HG03196 (cell line): ENCODE results near the gene TERT.
"Not testable (repeated sequence)": the region's sequence is repeated elsewhere in the genome, so short reads cannot be mapped to it uniquely, and the experiment has no call there.

Experiments
- ATAC-seq: cut with Tn5 transposase; IDR thresholded peaks from one replicate; pipeline ENCODE4 v1.9.1; 2021; ENCODE audit not compliant: unreplicated experiment

TERT gene

DNA sequence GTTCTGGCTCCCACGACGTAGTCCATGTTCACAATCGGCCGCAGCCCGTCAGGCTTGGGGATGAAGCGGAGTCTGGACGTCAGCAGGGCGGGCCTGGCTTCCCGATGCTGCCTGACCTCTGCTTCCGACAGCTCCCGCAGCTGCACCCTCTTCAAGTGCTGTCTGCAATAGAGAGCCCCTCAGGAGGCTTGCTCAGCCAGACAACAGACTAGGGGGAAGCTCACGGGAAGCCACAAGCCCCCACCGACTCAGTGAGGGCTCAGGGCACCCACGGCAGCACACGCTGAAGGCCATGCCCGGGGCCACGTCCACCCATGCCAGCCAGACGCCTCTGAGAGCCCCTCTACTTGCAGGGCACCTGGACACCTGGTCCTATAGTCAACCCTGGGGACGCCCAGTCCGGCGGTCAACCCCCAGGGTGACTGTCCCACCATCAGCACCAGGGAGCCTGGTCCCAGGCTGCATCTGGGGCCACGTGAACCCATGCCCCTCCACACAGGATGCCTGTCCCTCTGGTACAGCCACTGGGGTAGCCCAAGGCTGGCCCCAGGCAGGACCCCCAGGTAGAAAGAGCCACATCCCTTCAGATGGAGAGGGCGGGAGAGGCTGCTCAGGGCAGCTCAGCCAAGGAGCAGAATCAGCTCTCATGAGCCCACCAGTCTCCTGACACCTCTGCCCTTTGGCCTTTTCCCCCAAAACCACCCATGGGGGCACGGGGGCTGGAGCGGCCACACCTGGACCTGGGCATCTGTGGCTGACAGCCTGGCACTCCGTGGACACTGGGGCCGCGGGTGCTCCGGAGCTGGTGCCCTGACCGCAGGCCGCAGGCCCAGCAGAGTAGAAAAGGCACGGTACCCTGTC is 14.5 kb downstream of the TERT start:
- ATAC-seq = no peak

DNA sequence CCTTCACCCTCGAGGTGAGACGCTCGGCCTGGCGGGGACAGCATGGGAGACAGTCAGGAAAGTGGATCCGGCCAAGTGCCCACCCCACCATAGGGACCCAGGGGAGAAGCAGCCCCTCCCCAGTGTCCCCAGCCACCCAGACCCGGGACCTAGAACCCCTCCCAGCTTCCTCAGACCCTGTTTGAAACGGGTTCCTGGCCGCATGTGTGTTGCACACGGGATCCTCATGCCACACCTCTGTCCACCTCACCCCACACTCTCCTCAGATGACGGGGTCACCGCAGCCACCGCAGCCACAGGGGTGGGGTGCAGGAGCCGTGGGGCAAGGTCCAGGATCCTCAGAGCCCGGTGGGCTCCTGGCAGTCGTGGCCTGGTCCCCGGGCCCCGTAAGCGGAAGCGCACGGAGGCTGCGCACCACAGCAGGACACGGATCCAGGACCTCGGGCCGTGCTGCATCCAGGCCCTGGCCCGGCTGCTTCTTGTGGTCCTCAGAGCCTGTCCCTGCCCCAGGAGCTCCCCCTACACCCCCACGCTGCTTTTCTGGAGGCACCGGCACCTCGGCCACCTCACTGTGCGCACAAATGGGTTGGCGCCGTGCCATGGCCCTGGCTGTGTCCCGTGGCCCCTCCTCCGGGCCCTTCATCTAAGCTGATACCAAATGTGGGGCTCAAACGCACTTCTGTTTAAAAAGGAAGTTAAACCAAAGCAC is 15.3 kb downstream of the TERT start:
- ATAC-seq = no peak

DNA sequence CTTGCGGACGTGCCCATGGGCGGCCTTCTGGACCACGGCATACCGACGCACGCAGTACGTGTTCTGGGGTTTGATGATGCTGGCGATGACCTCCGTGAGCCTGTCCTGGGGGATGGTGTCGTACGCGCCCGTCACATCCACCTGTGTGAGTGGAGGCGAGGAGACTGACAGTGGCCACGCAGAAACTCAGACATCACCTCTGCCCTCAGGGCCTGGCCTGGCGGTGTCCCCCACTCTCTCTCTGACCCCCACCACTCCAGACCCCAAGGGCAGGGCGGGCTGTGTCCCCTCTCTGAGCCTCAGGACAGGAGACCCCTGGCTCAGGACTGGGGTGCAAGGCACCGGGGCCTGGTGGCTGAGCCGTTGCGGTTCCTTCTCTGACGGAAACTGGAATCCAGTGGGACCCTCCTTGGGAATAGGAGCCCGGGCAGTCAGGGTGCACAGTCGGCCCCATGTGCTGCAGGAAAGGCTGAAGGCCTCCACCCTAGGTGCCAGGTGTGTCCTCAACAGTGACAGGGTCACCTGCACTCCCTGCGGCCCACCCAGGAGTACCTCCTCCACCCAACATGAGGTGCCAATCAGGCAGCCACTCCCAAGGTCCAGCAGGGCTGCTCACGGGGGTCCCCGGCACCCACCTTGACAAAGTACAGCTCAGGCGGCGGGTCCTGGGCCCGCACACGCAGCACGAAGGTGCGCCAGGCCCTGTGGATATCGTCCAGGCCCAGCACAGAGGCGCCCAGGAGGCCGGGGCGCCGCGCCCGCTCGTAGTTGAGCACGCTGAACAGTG is 16.0 kb downstream of the TERT start:
- ATAC-seq = no peak

DNA sequence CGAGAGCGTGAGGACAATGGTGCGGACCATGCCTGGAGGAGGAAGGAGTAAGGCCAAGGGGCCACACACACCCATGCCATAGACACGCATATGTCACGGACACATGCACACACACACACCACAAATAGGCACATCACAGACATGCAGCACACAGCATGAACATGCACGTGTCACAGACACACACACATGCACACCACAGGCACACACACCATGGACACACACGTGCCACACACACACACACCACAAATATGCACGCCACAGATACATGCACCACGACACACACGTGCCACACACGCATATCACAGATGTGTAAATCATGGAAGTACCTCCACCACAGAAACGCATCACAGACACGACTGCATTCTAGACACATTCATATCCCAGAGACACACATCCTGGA is 16.7 kb downstream of the TERT start:
- ATAC-seq = no peak

DNA sequence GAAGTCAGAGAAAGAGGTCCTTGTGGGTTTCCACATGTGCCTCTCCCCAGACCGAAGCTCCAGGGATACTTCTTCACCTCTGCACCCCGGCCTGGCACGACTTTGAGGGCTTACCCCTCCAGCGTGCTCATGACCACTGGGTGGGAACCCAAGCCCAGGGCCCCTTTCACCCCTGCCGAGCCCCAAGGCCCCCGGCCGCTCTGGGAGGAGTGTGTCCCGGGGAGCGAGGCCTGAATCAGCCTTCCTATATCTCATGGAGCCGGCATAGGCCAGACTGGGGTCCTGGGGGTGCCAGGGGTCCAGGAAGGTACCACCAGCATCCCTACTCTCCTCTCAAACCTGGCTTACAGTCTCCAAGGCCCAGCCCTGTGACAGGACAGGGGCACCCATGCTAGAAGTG is 17.1 kb downstream of the TERT start:
- ATAC-seq = no peak

DNA sequence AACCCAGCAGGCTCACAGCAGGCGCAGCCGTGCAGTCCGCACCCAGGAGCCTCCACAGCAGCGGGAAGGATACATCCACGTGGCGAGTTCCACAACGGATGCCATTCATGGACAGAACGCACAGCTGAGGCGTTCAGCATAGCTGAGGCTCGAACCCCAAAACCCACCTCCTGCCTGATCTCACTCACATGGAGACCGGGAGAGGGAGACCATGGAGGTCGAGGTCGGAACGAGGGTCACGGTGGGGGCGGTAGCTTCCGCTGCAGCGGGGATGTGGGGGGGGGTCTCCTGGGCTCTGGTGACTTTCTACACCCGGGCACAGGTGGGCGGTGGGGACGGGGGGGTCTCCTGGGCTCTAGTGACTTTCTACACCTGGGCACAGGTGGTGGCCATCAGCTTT is 17.5 kb downstream of the TERT start:
- ATAC-seq = no peak

DNA sequence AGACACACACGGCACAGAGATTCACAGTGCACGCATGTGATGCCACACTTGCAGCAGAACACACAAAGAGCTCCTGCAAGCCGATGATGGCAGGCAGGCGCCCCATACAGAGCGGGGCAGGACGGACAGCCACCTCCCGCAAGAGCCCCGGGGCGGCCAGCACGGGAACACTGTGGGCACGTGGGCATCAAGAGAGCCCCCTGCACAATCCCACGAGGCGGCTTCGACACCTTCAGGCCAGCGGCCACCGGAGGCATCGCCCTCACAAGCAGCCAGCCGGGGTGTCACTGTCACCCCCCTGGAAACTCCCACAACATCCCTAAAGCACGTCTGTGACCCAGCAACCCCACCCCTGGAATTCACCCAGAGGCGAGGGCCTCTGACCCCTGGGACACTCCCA is 17.9 kb downstream of the TERT start:
- no peak for ATAC-seq

DNA sequence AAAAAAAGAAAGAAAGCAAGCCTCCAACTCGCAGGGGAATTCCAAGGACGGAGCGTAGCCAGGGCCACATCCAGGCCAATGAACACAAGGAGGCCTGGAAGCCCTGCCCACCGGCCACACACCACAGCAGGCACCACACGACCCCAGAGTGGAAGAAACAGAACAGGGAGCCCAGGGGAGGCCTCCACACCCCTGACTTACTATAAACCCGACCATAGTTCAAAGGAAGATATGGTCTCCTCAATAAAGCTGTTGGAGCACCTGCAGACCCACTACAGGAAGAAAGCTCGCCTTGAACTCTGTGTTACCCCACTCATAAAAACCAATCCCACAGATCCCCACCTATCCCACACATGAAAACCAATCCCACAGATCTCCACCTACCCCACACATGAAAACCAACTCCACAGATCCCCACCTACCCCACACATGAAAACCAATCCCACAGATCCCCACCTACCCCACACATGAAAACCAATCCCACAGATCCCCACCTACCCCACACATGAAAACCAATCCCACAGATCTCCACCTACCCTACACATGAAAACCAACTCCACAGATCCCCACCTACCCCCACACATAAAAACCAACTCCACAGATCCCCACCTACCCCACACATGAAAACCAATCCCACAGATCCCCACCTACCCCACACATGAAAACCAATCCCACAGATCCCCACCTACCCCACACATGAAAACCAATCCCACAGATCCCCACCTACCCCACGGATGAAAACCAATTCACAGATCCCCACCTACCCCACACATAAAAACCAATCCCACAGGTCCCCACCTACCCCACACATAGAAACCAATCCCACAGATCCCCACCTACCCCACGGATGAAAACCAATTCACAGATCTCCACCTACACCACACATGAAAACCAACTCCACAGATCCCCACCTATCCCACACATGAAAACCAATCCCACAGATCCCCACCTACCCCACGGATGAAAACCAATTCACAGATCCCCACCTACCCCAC is 19.2 kb downstream of the TERT start:
- not testable (repeated sequence) for ATAC-seq

DNA sequence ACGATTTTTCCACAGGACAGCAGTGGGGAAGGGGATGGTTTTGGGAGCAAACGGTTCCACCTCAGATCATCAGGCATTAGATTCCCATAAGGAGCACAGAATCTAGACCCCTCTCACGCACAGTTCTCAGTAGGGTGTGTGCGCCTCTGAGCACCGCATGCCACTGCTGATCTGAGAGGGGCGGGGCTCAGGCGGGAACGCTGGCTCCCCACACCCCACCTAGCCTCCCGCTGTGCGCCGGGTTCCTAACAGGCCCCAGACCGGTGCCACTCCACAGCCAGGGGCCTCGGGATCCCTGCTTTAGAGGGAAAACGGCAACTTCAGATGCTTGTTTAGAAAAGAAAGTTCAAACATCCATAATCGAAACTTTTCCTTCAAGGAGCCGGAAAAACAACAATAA is 20.4 kb downstream of the TERT start:
- ATAC-seq = no peak

DNA sequence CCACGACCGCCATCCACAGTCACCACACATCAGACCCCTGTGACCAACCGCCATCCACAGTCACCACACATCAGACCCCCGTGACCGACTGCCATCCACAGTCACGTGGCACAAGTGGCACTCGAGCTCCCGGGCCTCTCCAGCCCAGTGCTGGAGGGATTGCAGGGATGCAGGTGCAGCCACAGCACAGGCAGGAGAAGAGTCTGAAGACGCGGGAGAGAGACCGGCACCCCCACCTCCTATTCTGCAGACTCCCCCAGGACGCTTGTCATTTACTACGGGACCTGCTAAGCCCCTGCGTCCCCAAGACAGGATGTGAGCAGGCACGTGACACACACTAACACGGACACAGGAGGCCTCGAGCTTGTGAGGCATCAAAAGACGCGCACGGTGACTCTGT is 21.1 kb downstream of the TERT start:
- no peak for ATAC-seq

DNA sequence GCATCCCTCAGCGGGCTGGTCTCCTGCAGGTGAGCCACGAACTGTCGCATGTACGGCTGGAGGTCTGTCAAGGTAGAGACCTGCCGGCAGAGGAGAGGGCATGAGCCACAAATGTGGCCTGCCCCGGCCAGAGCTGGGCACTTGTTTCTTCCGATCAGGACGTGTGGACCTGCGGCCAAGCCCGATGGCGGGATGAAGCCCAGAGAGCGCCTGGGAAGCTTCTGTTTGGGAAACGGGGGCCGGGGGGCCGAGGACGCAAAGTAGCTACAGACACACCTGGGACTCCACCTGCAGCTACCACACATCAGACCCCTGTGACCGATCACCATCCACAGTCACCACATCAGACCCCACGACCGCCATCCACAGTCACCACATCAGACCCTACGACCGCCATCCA is 22.7 kb downstream of the TERT start:
- ATAC-seq = no peak

DNA sequence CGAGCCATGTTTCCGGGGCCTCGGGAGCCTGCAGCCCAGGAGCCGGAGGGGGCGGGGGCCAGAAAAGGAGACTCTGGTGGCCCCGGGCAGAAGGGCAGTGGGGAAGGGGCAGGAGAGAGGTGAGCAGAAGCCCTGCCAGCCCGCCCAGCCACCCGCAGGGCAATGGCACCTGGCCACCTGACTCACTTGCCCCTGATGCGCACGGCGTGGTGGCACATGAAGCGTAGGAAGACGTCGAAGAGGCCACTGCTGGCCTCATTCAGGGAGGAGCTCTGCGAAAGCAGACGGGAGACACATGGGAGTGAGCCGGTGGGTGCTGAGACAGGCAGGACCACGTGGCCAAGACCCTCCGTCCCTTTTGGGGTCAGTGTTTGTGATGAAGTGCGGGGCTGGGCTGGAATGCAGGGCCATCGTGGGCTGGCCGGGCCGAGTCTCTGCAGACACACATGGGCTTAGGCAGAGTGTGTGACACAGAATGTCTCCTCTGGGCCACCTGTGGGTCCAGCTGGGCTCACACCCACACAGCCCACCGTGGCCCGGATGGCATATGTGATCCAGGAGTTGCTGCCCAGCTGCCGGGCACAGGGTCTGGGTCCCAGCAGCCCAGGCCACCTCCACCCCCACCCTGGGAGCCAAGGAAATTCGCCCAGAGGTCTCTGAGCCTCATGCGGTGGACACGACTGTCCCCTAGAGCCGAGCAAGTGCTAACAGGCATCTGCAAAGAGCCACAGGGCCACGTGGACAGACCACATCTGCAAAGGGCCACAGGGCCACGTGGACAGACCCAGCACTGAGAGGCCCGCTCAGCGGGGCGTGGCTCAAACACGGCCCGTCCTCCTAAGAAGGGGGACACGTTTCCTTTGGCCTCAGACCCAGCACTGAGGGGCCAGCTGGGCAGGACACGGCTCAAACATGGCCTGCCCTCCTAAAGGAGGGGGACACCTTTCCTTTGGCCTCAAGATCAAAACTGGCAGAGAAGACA is 23.6 kb downstream of the TERT start:
- no peak for ATAC-seq

DNA sequence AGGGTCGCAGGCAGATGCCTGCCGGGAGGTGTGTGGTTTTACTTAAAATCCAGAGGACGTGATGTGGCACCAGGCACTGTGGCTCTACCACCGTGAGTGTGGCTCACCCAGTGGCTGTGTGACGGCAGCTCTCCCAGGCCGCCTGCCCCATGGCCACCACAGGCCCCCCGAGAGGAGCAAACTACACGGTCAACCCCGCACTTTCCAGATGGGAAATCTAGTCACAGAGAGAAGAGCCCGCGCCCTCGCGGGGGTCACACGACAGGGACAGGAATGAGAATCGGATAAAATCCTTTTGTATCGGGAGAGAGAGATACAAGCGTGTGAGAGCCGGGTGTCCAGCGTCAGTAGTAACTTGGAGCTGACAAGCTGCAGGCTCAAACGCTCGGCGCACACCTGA is 24.4 kb downstream of the TERT start:
- ATAC-seq = no peak

DNA sequence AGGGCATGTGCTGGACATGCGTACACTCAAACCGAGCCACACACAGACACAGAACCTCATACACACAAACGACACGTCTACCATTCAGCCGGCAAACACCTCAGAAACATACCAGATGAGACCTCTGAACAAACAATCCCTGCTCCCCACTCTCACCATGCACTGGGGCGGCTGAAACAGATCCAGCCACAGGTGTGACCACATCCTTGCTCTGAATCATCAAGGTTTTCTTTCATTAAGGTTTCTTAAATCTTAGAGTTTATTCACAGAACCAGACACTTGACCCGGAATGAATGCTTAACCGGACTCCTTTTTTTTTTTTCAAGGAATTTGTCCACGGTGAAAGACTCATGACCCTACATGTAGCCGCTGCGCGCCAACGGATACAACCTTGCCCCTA is 26.2 kb downstream of the TERT start:
- no peak for ATAC-seq

DNA sequence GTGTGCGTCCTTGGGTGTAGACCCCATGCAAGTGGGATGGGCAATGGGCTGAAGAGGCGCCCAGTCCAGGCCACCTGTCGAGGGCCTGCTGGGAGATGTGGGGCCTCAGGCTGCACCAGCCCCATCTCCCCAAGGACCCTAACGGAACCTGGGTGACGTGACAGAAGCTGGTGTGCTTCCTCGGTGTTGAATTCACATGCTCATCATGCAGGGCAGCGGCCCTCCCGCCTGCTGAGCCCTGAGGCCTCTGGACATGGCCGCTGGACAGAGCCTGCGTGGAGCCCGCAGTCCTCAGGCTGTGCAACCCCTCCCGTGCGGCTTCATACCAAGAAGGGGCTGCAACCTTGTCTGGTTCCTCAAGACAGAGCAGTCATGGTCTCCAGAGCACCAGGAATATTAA is 26.8 kb downstream of the TERT start:
- ATAC-seq = no peak

DNA sequence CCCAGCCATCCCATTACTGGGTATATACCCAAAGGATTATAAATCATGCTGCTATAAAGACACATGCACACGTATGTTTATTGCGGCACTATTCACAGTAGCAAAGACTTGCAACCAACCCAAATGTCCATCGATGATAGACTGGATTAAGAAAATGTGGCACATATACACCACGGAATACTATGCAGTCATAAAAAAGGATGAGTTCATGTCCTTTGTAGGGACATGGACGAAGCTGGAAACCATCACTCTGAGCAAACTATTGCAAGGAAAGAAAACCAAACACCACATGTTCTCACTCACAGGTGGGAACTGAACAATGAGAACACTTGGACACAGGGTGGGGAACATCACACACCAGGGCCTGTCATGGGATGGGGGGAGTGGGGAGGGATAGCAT is 27.4 kb downstream of the TERT start:
- not testable (repeated sequence) for ATAC-seq

DNA sequence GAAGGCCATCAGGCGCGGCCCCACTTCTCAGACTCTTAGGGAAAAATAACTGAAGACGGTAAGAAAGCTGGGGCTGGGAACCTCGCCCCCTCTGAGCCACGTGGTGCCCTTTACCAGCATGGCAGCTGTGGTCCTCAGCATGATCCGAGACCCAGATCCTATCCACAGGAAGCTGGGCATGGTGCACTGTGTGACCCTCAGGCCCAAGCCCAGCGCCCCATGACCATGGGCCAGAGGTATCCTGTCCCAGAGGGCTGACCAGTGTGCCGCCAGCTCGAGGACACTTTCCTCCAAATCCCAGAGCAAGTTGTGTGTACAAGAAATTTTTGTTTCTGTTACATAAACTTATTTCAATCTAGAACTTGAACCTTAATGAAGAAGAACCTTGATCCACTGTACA is 28.1 kb downstream of the TERT start:
- no peak for ATAC-seq

DNA sequence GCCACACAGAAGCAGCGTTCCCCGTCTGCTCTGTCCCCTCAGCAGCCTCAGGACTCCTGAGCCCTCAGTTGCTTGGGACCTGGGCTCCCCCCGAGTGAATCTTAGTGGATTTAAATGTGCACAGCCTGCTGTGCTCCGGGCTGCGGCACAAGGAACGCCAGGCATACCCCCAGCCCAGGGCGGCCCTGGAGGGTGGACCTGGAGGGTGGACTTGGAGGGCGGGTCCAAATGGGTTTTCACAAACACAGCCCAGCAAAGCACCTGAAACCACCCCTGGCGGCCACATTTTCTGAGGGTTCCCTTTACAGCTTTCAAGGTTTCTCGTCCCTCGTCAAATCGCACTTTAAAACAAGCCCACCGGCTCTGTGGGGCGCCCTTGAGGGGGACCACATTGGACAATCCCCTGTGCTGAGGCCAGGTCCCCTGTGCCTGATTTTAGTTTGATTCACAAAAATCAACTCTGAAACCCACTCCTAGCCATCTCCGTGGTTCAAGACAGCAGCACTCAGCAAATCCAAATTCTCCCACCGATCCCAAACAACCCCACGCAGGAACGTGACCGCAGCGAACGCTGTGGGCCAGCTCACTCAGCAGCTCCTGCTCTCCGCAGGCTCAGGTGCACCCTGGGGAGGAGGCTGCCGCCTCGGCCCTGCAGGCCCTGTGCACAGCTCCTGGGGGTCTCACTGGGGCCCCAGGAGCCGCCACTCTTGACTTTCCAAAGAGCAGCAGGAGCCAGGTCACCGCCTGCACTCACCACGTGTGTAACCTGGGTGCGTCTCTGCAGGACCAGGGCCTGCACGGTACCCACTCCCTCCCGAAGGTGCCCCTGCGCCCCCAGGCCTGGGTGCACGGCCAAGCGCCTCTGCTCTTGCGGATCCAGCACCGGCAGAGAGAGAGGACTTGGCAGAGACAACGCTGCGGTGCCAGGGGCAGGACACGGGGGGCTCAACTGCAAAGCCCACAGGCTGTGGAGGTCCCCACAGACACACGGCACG is 29.1 kb downstream of the TERT start:
- no peak for ATAC-seq
